Erythroblast (primary cell): Measurements from ENCODE around the gene PITPNC1.

ENCODE experiments used
- GATA1 ChIP-seq: IDR thresholded peaks from 2 replicates; pipeline ENCODE4 v1.6.1; 2011; ENCODE audit warnings: low read depth, mild to moderate bottlenecking, control low read depth, low read length, moderate library complexity
- POLR2A ChIP-seq: IDR thresholded peaks from 2 replicates; pipeline ENCODE4 v1.6.1; 2011; ENCODE audit warnings: mild to moderate bottlenecking, low read length

GRCh38 chr17:67582673-67583081 is 205.6 kb downstream of the PITPNC1 start:
- TF ChIP-seq POLR2A = no peak
- TF ChIP-seq GATA1 = no peak
